OCI-LY7 (cell line): ENCODE results near the gene ZDHHC19.

ENCODE experiments used
- CTCF ChIP-seq: fragments of 200-600 bp; sonication (generic); conservative IDR thresholded peaks from 2 replicates; pipeline ENCODE4 v1.5.1; 2014; ENCODE audit warnings: mild to moderate bottlenecking, antibody characterized with exemption, low read length, moderate library complexity, mixed read lengths
- EZH2phosphoT487 ChIP-seq: fragments of 200-600 bp; sonication (generic); IDR thresholded peaks from 2 replicates; pipeline ENCODE4 v1.6.1; 2018; ENCODE audit warnings: low read depth, borderline replicate concordance, mild to moderate bottlenecking, mixed run types, antibody characterized with exemption, low read length, moderate library complexity, mixed read lengths

DNA sequence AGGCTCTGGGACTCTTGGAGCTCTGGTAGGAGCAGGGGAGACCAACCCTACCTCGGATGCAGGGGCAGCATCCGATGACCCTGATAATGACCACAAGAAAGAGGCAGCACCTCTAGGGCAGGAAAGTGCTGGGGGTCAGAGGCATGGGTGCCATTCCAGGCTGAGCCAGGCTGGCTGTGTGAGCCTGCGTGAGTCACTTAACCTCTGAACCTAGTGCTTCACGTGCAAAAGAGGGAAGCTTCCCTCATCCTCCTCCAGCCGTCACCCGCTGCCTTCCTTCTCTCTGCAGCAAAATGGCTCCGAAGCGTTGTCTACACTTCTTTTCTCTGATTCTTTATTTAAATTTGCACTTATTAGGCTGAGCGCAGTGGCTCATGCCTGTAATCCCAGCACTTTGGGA is 35.5 kb downstream of the ZDHHC19 start:
- TF ChIP-seq CTCF (no peak), EZH2phosphoT487 (no peak)
